HuH-7 (cell line): Measurements from ENCODE around the gene ACP5.
"Not testable (repeated sequence)": the region's sequence is repeated elsewhere in the genome, so short reads cannot be mapped to it uniquely, and the experiment has no call there.

Experiments used
- DNase-seq: peaks from one replicate; pipeline ENCODE4 v3.0.0; 2011; ENCODE audit warnings: low spot score

The ACP5 gene

GRCh38 chr19:11577451-11578257 is at the start of gene ACP5:
ACP5 (minus strand) TSS chr19:11577645; CDS start chr19:11577317, 328 bp downstream.
- no peak for DNase-seq

- DNase-seq = no peak
Measured at GRCh38 chr19:11626252-11626651, 48.8 kb upstream of the ACP5 start.

GRCh38 chr19:11624069-11624463 is 46.6 kb upstream of the ACP5 start:
- DNase-seq = no peak

- DNase-seq = not testable (repeated sequence)
Measured at GRCh38 chr19:11622401-11622800, 45.0 kb upstream of the ACP5 start.

- no peak for DNase-seq
Measured at GRCh38 chr19:11620553-11620952, 43.1 kb upstream of the ACP5 start.

- no peak for DNase-seq
Measured at GRCh38 chr19:11617180-11618062, 40.0 kb upstream of the ACP5 start.

GRCh38 chr19:11612816-11613511 is 35.5 kb upstream of the ACP5 start:
- DNase-seq = no peak

- DNase-seq = no peak
Measured at GRCh38 chr19:11611730-11612129, 34.3 kb upstream of the ACP5 start.

GRCh38 chr19:11606484-11606883 is 29.0 kb upstream of the ACP5 start:
- no peak for DNase-seq

GRCh38 chr19:11599704-11600103 is 22.3 kb upstream of the ACP5 start:
- not testable (repeated sequence) for DNase-seq

- no peak for DNase-seq
Measured at GRCh38 chr19:11598746-11599145, 21.3 kb upstream of the ACP5 start.

GRCh38 chr19:11598103-11598483 is 20.6 kb upstream of the ACP5 start:
- DNase-seq = no peak

- peak; percentile 93 for DNase-seq
Measured at GRCh38 chr19:11597202-11598102, 20.0 kb upstream of the ACP5 start, which contains the start of gene ZNF627. ZNF627 (plus strand) TSS chr19:11597483; CDS start chr19:11597628, 145 bp downstream.

- no peak for DNase-seq
Measured at GRCh38 chr19:11596156-11596555, 18.7 kb upstream of the ACP5 start.

- no peak for DNase-seq
Measured at GRCh38 chr19:11594084-11594483, 16.6 kb upstream of the ACP5 start.

GRCh38 chr19:11587975-11588631 is 10.7 kb upstream of the ACP5 start:
- DNase-seq = no peak

- DNase-seq = peak; percentile 60
Measured at GRCh38 chr19:11587302-11587974, 10.0 kb upstream of the ACP5 start.

GRCh38 chr19:11586331-11586730 is 8.9 kb upstream of the ACP5 start:
- DNase-seq = no peak

- DNase-seq = no peak
Measured at GRCh38 chr19:11581740-11582139, 4.3 kb upstream of the ACP5 start.

- DNase-seq = no peak
Measured at GRCh38 chr19:11580116-11580515, 2.7 kb upstream of the ACP5 start.
